ENCODE results near the gene POLR3A.

Gene POLR3A

DNA sequence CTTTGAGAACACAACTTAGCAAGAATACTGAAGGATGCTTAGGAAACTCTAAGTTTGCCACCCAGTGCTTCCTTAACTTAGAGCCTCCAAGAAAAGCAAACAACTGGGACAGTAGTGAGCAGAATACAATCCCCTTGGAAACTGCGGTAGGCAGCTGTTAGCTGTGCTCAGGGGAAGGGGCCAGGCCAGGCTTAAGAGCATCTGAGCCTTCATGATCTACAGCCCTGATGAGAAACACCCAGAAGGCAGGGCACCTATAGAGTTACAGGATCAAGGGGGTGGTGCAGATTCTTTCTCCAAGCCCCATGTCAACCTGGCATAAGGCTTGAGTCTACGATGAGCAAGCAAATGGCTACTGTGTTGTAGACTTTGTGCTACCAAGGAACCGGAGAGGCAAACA is 51.4 kb downstream of the POLR3A start:
- no peak for DNase-seq (ENCODE audit: low read depth)

DNA sequence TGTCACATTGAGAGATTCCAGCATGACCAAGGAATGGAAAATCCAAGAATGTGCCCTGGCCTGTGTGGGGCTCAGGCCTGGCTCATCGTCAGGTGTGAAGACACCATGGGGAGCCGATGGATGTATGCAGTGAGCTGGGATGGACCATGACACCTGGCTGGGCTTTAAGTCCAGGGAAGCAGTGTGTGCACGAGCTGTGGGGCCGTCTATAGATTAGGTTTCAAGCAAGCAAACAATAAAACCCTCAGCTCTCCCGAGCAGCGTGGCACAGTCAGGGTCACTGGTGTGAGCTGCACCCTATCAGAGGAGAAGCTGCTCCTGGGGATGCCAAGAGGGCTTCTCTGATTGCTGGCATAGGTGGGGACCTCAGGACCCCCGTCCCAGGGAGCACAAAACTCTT is 52.3 kb downstream of the POLR3A start:
- DNase-seq (ENCODE audit: low read depth), result no peak

- DNase-seq (ENCODE audit: low read depth), result no peak
Measured at GRCh38 chr10:77975086-77975666, 54.1 kb downstream of the POLR3A start.

- DNase-seq (ENCODE audit: low read depth), result no peak
Measured at GRCh38 chr10:77974396-77975074, 54.8 kb downstream of the POLR3A start.

- no peak for DNase-seq (ENCODE audit: low read depth)
Measured at GRCh38 chr10:77973276-77973675, 56.0 kb downstream of the POLR3A start.

- no peak for DNase-seq (ENCODE audit: low read depth)
Measured at GRCh38 chr10:77972148-77972547, 57.2 kb downstream of the POLR3A start.

DNA sequence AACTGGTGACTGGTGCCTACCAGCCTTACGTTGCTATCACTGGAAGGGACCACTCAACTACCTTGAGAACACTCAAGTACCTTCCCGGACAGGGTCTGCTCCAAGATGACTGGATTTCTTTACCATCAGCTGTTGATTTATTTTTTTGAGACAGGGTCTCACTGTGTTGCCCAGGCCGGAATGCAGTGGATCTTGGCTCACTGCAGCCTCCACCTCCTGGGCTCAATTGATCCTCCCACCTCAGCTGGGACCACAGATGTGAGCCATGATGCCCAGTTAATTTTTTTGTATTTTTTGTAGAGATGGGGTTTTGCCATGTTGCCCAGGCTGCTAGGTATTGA is 57.5 kb downstream of the POLR3A start:
- no peak for DNase-seq (ENCODE audit: low read depth)

DNA sequence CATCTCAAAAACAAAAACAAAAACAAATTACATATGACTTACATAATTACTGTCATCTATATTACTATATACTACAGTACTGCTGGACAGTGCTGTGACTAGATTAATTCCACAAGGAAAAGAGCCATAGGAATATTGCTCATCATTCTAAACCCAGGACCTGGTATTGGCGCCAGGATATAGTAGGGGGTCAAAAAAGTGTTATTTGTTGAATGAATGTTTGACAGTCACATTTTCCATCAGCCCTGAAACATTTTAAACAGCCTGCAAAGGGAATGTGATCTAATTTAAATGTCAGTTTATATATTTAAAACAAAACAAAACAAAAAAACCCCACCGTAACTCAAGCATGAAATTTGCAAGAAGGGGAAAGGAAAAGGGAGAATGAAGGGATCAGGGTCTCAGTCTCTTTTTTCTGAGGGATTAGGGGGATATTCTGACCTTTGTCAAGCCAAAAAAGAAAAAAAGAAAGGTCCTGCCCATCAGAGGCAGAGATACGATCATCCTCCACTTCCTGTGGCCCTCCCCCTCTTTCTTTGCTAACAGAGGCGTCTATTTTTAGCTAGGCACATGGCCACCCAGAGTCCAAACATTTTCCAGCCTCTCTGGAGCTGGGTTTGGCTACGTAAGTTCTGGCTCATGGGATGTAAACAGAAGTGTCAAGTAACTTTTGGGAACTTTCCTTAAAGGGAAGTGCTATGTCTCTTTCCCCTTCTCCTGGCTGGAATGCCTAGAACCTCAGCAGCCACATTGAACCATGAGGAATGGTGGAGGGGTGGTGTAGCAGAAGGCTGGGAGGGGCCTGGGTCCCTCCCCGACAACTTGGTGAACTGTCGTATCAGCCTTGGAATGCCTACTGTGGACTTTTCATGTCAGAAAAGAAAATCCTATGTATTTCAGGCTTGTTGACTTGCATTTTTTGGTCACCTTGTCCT is 58.2 kb downstream of the POLR3A start:
- DNase-seq (ENCODE audit: low read depth), result no peak

- DNase-seq (ENCODE audit: low read depth), result no peak
Measured at GRCh38 chr10:77969114-77969513, 60.2 kb downstream of the POLR3A start.

DNA sequence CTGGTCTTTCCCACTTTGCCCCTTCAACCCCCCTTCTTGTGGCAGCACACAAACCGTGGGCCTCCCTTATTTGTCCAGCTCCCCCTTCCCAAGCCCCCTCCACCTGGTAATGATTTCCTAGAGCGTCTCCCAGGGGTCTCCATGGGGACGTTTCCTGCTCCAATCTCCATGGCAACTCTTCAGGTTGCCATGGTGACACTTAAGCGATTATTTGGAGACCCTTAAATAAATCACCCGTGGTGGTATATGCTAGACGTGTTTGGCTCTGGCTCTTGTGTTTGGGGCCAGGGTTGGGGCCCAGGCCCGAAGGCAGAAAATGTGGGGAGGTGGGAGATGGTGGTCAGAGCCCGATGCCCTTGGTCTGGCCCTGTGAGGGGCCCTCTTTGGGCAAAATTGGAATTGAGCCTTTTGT is 61.7 kb downstream of the POLR3A start:
- DNase-seq (ENCODE audit: low read depth), result no peak

DNA sequence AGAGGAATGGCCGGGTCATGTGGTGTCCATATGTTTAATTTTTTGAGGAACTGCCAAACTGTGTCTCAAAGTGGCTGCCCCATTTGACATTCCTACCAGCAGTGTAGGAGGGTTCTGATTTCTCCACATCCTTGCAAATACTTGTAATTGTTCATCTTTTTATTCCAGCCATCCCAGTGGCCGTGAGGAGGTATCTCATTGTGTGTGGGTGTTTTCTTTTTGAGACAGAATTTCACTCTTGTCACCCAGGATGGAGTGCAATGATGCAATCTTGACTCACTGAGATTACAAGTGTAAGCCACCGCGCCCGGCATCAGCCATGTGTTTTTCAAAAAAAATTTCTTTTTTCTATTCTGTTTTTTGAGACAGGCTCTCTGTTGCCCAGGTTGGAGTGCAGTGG is 64.0 kb downstream of the POLR3A start:
- DNase-seq (ENCODE audit: low read depth), result no peak

- no peak for DNase-seq (ENCODE audit: low read depth)
Measured at GRCh38 chr10:77964811-77965210, 64.5 kb downstream of the POLR3A start.

- DNase-seq (ENCODE audit: low read depth), result no peak
Measured at GRCh38 chr10:77963901-77964300, 65.4 kb downstream of the POLR3A start.

GRCh38 chr10:77962350-77963146 is 66.8 kb downstream of the POLR3A start:
- no peak for DNase-seq (ENCODE audit: low read depth)

DNA sequence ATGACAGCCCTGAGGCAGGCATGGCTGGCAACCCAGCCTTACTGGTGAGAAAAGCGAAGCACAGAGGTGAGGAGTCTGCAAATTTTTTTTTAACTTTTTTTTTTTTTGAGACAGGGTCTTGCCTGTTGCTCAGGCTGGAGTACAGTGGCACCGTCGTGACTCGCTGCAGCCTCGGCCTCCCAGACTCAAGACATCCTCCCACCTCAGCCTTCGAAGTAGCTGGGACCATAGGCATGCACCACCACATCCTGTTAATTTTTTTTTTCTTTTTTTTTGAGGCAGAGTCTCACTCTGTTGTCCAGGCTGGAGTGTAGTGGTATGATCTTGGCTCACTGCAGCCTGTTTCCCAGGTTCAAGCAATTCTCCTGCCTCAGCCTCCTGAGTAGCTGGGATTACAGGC is 67.6 kb downstream of the POLR3A start:
- no peak for DNase-seq (ENCODE audit: low read depth)

- DNase-seq (ENCODE audit: low read depth), result no peak
Measured at GRCh38 chr10:77960829-77961329, 68.4 kb downstream of the POLR3A start.

DNA sequence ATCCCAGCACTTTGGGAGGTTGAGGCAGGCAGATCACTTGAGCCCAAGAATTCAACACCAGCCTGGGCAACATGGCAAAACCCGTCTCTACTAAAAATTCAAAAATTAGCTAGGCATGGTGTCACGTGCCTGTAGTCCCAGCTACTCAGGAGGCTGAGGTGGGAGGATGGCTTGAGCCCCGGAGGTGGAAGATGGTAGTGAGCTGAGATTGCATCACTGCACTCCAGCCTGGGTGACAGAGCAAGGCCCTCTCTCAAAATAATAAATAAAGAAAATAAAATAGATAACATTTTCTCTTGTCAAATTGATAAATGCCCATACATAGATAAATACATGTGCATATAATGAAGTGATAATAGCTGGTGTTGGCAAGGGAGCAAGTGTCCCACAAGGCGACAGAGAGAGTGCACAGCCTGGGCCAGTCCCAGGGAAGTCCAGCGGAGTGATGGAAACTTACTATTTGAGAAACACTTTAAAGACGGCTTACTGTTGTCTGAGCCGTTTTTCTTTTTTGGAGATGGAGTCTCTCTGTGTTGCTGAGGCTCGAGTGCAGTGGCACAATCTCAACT is 69.3 kb downstream of the POLR3A start:
- no peak for DNase-seq (ENCODE audit: low read depth)

DNA sequence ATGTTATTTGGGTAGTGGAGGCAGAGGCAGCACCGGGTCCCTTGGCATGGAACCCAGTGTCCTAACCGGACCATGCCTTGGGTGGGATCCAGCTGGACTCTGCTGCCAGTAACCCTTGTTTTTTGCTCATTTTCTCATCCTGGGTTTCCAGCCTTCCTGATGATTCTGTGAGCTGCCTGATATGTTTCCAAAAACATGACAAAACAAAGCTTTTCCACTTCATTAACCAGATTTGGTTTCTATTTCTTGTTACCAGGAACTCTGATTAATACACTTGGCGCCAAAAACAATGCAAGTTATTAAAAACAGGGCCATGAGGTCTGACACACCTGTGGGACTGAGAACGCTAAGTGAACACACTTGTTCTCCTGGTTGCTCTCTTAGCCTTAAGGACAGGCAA is 69.9 kb downstream of the POLR3A start:
- no peak for DNase-seq (ENCODE audit: low read depth)

DNA sequence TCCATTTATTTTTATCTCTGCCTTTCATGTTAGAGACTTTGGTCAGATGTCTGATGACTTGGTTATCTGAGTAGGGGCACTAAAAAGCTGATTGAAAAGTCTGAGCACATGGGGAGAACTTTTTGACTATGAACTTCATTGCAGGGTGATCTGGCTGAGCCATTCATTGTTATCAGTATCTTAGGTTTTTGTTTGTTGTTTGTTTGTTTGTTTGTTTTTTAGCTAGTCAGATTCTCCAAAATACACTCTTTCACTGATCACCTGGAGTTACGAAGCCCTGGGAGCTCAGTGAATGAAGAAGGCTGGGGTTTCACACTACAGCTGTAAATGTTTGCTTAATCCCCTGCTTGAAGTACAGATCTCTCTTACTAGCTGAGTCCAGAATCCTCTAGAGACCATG is 74.2 kb downstream of the POLR3A start:
- DNase-seq (ENCODE audit: low read depth), result no peak

- DNase-seq (ENCODE audit: low read depth), result no peak
Measured at GRCh38 chr10:77949167-77949566, 80.1 kb downstream of the POLR3A start.

- DNase-seq (ENCODE audit: low read depth), result no peak
Measured at GRCh38 chr10:77946084-77946483, 83.2 kb downstream of the POLR3A start.

DNA sequence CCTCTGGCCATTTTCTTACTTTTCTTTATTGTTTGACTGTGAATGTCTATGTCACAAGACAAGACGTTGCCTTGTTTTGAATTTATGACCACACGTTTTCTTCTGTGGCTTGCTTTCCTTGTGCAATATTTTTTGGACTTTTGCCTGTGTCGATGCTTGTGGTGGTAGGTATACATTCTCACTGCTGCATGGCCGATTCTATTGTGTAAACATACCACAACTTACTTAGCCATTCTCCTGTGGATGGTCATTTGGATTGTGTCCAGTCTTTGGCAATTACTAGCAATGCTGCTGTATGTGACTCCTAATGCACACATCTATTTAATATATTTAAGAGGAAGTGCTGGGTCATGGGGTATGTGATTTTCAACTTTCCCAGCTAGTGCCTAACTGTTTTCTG is 84.8 kb downstream of the POLR3A start:
- no peak for DNase-seq (ENCODE audit: low read depth)
